CD4-positive, alpha-beta T cell treated with Interleukin-6 for 4 hours (primary cell): ENCODE data around the gene ALG3.

ENCODE experiments used
- DNase-seq: peaks from one replicate; pipeline ENCODE4 v3.0.0-alpha.2; 2020; ENCODE audit warnings: mixed read lengths

Gene ALG3

DNA sequence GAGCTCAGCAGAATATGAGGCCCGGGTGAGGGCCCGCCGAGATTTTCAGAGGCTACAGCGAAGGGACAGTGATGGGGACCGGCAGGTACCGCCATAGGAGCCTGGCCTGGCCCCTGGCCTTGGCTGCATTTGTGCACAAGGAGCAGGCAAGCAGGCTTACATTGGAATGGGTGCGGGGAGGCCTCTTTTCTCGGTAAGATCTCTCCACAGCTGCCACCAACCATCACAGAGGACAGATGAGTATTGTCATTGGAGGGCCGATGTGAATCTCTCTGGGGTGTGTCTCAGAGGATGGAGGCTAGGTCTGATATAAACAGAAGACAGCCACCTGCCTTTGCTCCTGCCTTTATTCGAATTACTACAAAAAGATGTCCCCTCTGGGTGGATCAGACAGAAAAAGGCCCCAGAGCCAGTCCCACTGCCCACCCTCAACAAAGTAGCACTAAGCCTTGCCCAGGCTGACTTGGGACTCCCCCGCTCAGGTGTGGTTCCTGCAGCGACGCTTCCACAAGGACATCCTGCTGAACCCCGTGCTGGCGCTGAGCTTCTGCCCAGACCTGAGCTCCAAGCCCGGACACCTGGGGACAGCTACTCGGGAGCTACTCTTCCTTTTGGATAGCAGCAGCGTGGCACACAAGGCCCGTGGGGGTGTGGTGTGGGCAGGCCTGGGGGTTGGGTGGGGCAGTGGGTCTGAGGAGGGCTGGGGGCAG is 13.9 kb downstream of the ALG3 start:
- no peak for DNase-seq

DNA sequence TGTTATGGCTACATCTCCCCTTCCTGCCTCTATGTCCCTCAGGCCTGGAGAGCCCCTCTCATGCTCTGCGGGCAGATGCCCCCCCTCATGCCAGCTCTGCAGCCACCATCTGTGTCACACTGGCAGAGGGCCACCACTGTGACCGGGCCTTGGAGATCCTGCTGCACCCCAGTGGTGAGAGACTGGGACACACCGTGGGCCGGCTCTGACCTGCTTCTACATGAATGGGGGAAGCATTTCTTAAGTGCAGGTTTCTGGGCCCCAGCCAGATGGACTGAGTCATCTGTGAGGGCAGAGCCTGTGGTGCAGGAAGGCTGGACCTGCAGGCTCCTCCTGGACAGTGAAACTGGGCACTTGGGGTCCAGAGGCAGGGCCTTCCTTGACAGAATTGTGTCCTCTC is 14.5 kb downstream of the ALG3 start:
- DNase-seq, result no peak

DNA sequence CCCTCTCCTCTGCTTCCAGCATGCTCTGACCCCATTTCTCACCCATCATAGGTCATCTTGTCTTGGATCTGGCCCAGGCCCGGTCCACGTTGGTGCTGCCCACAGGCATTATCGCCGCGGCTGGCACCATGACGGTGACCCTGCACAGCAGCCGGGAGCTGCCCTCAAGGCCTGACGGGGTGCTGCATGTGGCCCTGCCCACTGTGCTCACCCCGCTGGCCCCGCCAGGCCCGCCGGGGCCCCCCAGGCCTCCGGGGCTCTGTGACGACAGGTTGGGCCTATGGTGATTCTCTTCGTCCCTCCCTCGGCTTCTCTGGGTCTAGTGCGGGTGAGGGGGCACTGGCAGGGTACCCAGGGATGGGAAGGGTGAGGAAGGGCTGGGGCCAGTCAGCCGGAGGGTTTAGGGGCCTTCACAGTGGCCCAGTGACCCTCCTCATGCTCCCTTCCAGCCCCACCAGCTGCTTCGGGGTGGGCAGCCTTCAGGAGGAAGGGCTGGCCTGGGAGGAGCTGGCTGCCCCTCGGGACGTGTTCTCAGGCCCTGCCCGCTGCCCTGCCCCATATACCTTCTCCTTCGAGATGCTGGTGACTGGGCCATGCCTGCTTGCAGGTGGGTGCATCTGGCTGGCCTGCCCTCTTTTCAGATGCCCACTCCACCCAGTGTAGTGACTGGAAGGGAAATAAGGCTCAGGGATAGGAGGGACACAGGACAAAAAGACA is 15.5 kb downstream of the ALG3 start:
- DNase-seq, result no peak

DNA sequence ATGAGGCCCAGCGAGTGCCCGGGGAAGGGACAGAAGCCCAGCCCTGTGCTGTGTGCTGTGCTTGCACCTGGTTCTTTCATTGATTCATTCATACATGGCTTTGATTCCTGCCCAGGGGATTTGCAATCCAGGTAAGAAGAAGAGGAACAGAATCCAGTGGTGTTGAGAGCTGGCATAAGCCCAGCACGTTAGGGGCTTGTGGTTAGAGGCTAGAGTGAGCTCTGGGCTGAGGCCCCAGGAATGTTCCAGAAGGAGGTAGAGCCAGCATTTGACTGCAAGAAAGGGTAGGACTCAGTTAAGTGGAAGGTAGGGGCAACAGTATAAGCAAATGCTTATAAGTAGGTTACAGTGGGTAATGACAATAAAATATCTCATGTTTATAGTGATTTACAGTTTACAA is 17.1 kb downstream of the ALG3 start:
- no peak for DNase-seq

DNA sequence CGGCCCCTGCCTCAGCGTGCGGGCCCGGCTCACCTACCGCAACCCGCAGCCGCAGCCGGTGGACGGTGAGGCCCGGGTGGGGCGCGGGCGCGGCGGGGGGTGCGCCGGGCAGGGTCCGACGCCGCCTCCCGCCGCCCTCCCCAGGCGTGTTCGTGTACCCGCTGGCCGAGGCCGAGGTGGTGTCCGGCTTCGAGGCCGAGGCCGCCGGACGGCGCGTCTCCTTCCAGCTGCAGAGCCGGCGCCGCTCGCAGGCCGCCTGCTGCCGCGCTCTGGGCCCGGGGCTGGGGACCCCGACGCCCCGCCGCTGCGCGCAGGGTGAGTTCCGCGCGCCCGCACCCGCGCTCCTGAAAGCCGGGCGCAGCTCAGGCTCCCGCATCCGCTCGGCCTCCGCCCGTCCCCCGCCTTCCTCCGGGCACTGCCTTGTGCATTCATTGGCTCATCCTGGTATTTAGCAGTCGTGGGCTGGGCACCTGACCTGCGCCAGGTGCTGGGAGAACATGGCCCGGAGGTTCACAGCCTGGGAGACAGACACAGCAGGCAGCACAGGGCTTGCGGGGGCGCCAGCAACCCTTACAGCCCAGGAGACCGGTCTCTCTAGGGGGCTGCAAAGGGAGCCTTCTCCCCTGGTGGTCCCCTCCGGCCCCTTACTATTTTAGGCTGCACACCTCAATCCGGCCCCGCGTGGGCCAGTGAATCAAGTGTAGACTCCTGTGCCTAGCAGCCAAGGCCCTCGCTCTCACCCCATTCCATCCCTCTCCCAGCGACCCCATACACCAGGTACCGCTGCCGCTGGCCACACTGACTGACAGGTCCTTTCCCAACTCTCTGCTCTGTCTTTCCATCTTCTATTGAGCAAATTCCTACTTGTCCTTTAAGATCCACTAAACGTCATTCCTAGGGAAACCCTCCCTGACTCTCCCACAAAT is 17.9 kb downstream of the ALG3 start:
- DNase-seq, result peak; percentile 15

DNA sequence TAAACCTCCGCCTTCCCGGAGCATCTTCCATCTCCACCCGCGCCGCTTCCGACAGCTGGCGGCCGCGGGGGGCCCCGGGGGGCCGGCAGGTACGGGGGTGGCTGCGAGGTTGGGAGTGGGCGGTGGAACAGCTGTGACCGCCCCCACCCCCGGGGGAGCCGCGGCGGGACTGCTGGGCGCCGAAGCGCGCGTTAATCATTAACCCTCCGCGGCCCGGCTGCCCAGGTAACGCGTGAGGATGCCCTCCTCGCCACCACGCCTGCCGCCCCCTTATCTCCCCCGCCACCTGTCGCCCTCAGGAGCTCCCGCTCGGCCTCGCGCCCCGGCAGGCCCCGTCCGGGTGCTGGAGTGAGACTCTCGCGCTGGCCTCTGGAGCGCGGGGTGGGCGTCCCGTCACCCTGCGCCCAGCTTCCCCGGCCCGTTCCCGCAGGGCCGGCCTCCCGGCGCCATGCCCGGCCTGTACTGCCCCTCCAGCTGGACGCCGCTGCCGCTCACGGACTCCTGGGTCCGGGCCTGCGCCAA is 18.6 kb downstream of the ALG3 start:
- DNase-seq, result no peak

DNA sequence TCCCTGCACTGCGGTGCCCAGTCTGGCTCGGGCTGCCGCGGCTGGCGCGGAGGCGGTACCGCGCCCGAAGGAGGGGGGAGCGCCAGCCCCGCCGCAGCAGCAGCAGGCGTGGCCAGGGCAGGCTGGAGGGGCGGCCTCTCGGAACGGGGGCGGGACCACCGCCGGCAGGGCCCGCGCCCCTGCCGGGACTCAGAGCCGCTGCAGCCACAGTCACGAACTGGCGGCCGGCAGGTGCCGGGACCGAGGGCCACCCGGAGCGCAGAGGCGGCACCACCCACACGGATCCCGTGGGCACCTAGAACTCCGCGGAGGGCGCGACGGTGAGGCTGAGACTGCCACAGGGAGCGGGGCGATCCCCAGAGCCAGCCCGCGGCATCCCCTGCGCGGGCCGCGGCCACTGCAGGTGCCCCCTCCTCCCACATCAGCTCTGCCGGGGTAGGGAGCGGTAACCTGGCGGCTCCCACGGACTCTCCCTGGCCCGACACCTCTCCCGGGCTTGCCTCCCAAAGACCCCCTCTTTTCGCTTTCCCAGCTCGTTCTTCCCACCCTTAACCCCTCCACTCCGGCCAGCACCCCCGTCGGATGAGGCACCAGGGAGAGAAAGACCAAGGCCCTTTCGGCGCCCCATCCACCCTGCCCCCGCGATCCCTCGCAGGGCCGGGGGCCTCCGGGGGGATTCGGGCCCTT is 19.2 kb downstream of the ALG3 start, which contains the start of gene VWA5B2:
VWA5B2 (plus strand) TSS at position 192 of the 687 bp plus-strand sequence. CDS start 944 bp downstream, outside the sequence.
- DNase-seq, result peak; percentile 80

DNA sequence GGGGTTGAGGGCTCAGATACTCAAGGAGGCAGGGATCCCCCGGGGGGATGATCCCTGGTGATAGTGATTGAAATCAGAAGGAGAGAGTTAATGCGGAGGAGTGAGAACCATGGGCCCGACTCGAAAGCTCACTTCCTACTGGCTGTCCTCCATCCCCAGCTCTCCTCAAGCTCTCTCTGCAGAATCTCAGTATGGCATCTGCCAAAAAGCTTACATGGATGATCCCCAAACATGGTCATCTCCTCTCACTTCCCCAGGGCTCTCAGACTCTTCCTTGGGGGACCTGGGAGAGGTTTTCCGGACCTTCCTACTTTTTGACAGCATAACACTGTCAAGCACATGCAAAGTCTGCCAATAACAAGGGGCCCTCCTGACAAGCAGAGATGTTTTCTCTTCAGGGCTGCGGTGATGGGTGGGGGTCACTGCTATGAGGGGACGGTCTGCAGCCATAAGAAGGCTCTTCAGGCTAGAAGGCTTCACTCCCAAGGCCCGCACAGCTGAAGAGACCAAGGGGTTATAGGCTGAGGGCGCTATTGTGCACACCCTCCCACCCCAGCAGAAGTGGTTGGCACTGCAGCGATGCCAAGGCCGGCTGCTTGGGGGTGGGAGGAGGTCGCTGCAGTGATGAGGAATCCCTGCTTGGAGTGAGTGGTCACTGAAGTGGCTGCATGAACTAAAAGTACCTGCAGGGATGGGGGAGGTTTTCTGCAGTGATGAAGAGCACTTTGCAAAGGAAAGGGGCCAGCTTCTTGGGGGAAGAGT is 20.2 kb downstream of the ALG3 start:
- DNase-seq, result no peak

DNA sequence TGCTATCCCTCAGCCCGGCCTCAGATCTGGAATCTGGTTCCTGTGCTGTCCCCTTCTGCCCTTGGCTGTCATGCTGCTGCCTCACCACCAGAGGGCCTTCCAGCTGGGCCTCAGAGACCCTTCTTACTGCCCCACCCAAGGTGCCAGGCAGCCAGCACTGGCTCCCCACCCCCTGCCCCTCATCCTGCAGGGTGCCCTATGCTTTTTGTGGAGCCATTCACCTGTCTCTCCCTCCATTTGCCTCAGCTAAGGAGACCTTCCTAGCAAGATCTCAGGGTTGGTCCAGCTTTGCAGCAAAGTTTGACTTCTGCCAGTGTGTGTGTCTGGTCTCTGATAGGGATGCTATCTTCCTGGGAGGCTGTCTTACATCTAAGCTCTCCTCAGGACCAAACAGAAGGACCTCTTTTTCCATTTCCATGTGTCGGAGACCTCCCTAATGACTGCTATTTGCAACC is 21.3 kb downstream of the ALG3 start:
- peak; percentile 65 for DNase-seq

DNA sequence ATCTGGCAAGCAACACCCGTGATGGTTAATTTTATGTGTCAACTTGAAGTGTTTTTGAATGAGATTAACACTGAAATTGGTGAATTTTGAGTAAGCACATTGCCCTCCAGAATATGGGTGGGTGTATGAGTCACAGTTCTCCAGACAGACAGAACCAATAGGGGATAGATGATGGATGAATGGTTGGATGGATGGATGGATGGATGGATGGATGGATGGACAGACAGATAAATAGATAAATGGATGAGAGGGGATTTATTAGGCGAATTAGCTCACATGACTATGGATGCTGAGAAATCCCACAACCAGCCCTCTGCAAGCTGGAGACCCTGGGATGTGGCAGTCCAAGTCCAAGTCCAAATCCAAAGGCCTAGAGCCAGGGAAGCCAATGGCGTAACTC is 24.8 kb downstream of the ALG3 start:
- no peak for DNase-seq

DNA sequence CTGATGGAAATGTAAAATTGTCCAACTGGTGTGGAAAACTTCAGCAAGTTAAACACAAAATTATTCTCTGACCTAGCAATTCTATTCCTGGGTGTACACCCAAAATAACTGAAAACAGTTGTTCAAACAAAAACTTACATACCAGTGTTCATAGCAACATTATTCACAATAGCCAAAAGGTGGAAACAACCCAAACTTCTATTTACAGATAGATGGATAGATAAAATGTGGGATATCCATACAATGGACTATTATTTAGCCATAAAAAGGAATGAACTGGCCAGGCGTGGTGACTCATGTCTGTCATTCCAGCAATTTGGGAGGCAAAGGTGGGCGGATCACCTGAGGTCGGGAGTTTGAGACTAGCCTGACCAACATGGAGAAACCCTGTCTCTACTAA is 26.2 kb downstream of the ALG3 start:
- no peak for DNase-seq

DNA sequence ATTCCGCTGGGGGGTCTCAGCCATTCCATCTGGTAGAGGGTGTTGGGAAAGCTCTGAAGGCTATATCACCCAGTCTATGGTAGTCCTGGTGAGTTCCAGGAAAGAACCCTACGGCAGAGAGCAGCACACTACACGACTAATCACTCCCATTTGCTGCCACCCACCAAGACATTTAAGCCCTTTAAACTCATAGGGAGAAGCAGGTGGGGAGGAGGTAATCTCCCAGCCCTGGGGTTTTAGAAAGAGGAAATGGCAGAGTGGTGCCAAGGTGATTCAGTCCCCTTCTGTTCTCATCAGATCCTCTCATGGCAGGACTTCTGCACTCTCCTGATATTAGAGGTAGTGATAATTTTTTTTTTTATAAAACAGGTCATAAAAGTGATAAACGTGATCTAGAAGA is 29.9 kb downstream of the ALG3 start:
- no peak for DNase-seq

DNA sequence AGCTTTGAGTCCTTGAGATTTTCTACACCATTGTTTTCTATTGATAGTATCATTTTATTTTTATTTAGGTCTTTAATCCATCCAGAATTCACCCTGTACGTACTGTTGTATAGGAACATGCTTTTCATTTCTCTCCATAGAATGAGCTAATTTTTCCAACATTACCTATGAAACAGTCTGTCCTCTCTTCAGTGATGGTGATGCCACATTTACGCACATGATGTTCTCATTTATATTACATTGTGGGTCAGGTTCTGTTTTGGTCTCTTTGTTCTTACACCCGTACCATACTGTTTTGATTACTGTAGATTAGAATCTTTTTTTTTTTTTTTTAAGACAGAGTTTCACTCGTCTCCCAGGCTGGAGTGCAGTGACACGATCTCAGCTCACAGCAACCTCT is 37.0 kb downstream of the ALG3 start:
- DNase-seq, result no peak

DNA sequence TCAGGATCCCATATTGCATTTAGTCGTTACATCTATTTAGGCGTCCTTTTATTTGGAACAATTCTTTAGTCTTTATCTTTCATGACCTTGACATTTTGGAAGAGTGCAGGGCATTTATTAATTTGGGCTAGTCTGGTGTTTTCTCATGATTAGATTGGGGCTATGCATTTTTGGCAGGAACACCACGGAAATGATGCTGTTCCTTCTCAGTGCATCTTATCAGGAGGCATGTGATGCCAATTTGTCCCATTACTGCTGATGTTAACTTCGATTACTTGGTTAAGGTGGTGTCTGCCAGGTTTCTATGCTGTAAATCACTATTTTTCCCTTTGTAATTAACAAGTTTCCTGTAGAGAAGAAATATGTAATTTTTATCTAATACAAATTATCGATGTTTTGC is 37.5 kb downstream of the ALG3 start:
- DNase-seq, result no peak

DNA sequence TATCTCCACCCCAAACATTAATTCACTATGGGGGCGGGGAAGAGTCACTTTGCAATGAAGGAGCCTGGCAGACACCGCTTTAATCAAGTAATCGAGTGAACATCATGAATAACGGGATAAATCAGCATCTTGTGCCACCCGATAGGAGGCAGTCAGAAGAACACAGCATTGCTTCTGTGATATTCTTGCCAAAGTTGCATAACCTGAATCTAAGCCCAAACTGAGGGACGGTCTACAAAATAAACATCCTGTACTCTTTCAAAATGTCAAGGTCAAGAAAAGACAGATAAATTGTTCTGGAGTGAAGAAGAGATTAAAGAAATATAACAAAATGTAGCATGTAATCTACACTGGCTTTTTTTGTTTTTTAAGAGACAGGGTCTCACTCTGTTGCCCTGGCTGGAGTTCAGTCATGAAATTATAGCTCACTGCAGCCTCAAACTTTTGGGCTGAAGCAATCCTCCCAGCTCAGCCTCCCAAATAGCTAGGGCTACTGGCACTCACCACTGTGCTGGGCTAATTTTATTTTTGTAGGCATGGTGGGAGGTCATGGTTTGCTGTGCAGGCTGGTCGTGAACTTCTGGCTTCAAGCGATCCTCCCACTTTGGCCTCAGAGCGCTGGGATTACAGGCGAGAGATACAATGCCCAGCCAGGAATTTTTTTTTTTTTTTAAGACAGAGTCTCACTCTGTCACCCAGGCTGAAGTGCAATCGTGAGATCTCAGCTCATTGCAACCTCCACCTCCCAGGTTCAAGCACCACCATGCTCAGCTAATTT is 39.4 kb downstream of the ALG3 start:
- DNase-seq, result no peak

DNA sequence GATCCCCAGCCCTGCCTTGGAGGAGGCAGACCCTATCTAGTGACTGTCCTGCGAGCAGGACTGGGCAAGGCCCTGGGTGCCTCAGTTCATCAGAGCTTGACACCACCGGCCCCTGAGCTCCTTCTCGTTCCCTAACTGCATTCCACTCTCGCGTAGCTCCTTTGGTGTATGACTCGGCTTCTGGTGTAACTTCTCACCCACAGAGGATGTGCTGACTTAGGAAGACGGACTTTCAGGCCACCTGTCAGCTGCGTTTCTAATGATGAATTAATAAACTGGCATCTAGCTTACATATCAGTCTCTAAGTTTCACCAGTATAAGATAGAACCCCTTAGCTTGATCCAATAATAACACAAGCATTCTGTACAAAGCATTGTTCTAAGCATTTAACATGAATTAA is 45.2 kb downstream of the ALG3 start:
- DNase-seq, result no peak

DNA sequence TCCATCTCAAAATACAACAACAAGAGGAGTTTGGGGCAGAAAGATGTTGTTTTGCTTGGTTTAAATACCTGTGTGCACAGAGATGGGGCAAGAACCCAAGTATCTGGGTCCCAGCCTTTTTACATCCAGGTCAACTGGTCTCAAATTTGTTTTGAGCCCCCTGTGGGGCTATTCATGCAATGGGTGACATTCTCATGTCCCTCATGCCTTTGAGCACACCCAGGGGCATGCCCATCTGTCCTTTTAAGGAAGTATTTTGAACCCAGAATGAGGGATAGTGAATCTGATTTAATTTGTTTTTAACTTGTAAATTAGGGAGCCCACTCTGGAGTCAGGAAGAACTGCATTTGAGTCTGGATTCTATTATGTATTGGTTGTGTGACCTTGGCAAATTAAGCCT is 47.9 kb downstream of the ALG3 start:
- DNase-seq, result no peak

DNA sequence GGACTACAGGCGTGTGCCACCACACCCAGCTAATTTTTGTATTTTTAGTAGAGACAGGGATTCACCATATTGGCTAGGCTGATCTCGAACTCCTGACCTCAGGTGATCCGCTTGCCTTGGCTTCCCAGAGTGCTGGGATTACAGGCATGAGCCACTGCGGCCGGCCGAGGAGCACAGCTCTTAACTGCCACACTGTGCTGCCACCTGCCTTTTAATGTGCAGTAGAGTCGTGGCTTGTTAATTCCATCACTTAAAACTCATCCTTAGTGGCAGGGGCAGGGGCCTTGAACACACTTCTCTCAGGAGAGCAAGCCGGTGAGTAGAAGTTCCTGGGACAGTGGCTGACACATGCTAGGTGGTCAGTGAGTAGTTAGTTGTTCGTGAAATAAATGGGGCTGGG is 50.3 kb downstream of the ALG3 start:
- DNase-seq, result no peak

DNA sequence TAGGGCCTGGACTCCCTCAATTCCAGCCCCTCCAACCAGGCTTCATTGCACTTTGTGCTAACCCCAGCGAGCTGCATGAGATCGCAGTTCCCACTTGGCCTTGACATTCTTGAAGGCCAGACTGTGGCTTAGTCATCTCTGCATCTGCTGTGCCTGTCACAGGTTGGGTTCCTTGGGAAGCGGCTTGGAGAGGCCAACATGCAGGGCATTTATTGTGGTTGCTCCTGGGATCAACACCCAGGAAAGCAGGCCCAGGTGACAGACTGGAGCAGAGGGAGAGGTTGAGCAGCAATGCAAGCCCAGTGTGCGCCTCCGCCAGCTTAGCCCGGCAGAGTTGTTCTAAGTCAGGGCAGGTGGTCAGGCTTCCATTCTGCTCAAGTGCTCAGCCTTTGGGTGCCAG is 52.2 kb downstream of the ALG3 start:
- DNase-seq, result no peak

DNA sequence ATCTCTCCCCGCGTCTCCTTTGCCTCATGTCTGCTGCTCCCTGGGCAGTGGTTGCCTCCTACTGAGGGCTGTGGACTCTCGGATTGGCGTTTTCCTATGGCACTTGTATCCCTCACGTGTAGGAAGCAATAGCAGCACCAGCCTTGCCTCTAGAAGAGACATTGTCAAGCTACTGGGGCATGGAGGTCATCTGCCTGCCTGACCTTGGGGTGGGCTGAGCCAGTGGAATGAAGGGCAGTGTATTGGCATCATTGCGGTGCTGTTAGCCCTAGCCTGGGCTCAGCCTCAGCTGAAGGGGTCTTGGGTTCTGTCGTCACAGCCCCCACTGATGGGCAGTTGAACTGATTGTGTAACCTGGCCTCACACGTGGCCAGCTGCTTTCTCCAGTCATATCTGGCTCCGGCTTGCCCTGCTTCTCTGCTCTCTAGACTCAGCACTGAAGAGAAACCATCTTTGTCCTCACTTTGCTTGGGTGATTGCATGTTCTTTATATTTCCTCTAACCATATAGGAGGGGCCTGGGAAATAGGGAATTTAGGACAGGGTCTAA is 54.7 kb downstream of the ALG3 start:
- no peak for DNase-seq

DNA sequence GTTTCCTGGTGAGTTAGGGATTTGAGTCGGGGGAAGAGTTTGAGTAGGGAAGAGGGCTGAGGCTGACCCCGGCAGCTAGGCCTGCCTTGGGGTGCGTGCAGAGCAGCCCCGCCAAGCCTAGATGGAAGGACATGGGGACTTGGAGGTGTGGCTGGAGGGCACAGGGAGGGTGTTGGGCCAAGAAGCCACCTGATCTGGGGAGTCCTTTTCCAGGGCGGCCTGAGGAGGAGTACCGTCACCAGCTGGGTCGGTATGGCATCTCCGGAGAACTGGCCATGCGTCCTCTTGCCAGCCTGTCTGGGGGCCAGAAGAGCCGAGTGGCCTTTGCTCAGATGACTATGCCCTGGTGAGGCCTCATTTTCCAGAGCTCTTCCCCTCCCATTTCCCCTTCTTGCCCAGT is 55.9 kb downstream of the ALG3 start:
- no peak for DNase-seq
